SU-DHL-6 (cell line): ENCODE measurements around the gene JMY.
A peak's percentile ranks its signal among the peaks of the same experiment; 100 is the strongest.

Source experiments
- H2AFZ ChIP-seq: fragments of 200-600 bp; sonication (generic); 2 replicates; pipeline ENCODE4 v1.6.1; 2014; ENCODE audit warnings: low read depth, mild to moderate bottlenecking, moderate library complexity, mixed read lengths, antibody characterized with exemption, low read length; ENCODE audit not compliant: severe bottlenecking
- H3F3A ChIP-seq: fragments of 200-600 bp; shearing (Covaris generic); 2 replicates; pipeline ENCODE4 v1.6.0; 2016; ENCODE audit warnings: antibody characterized with exemption, mild to moderate bottlenecking; ENCODE audit not compliant: insufficient read depth
- H3K27ac ChIP-seq: fragments of 200-600 bp; sonication (generic); 2 replicates; pipeline ENCODE4 v1.5.1; 2016; ENCODE audit warnings: low read depth, mild to moderate bottlenecking, low read length, moderate library complexity, mixed read lengths
- H3K27me3 ChIP-seq: fragments of 200-600 bp; sonication (generic), shearing (Covaris generic); 2 replicates; pipeline ENCODE4 v1.6.0; 2014; ENCODE audit warnings: mild to moderate bottlenecking, low read length
- H3K36me3 ChIP-seq: fragments of 200-600 bp; sonication (generic); 2 replicates; pipeline ENCODE4 v1.6.1; 2014; ENCODE audit warnings: mild to moderate bottlenecking, low read length, mixed read lengths
- H3K4me2 ChIP-seq: fragments of 300-600, 200-600 bp; shearing (Covaris generic), sonication (generic); 2 replicates; pipeline ENCODE4 v1.6.0; 2014; ENCODE audit warnings: low read length, low read depth, mild to moderate bottlenecking; ENCODE audit not compliant: poor library complexity, severe bottlenecking
- H3K4me3 ChIP-seq: fragments of 200-600 bp; sonication (generic); 2 replicates; pipeline ENCODE4 v1.5.1; 2014; ENCODE audit warnings: antibody characterized with exemption, low read length, mild to moderate bottlenecking, mixed read lengths; ENCODE audit not compliant: insufficient read depth, poor library complexity, severe bottlenecking
- H3K79me2 ChIP-seq: fragments of 200-600 bp; sonication (generic); 2 replicates; pipeline ENCODE4 v1.6.1; 2014; ENCODE audit warnings: mild to moderate bottlenecking, low read length, moderate library complexity; ENCODE audit not compliant: insufficient read depth
- H3K9ac ChIP-seq: fragments of 200-600 bp; sonication (generic); 2 replicates; pipeline ENCODE4 v1.7.0; 2014; ENCODE audit warnings: mild to moderate bottlenecking, low read length
- H3K9me2 ChIP-seq: fragments of 200-600 bp; sonication (generic); replicated peaks from 2 replicates; pipeline ENCODE4 v1.6.1; 2014; ENCODE audit warnings: low read length; ENCODE audit not compliant: insufficient read depth
- H3K9me3 ChIP-seq: fragments of 200-600 bp; sonication (generic); 2 replicates; pipeline ENCODE4 v1.6.1; 2014; ENCODE audit warnings: low read length, mixed read lengths; ENCODE audit not compliant: insufficient read depth
- H4K20me1 ChIP-seq: fragments of 200-600 bp; sonication (generic); 2 replicates; pipeline ENCODE4 v1.6.1; 2014; ENCODE audit warnings: low read depth, mild to moderate bottlenecking, antibody characterized with exemption, low read length, moderate library complexity, mixed read lengths
- CTCF ChIP-seq: fragments of 200-600 bp; sonication (generic); IDR thresholded peaks from one replicate; pipeline ENCODE4 v1.5.1; 2017; ENCODE audit warnings: antibody characterized with exemption, mild to moderate bottlenecking, low read length, moderate library complexity; ENCODE audit not compliant: insufficient read depth, poor library complexity, severe bottlenecking
- EZH2phosphoT487 ChIP-seq: fragments of 200-600 bp; sonication (generic), shearing (Covaris generic); conservative IDR thresholded peaks from 2 replicates; pipeline ENCODE4 v1.6.1; 2018; ENCODE audit warnings: mild to moderate bottlenecking, antibody characterized with exemption, low read length, moderate library complexity, mixed read lengths

JMY gene

GRCh38 chr5:79236970-79237739 is 1.2 kb downstream of the JMY start:
- TF ChIP-seq EZH2phosphoT487: no peak
- TF ChIP-seq CTCF: no peak
- Histone ChIP-seq H3K9me3 (no peaks in the 10 kb centered on the region), H3K4me3 (peak overlapping the region; percentile 61), H4K20me1 (no peaks in the 10 kb centered on the region), H3F3A (peaks cover 10% of the 10 kb centered on the region), H2AFZ (peak overlapping the region; percentile 86), H3K27ac (no peak overlapping the region), H3K27me3 (no peaks in the 10 kb centered on the region), H3K79me2 (no peaks in the 10 kb centered on the region), H3K36me3 (no peaks in the 10 kb centered on the region), H3K9me2 (no peaks in the 10 kb centered on the region), H3K9ac (peak overlapping the region; percentile 59), H3K4me2 (peak overlapping the region; percentile 67)

- Histone ChIP-seq H3K9me3 (no peaks in the 10 kb centered on the region), H4K20me1 (no peaks in the 10 kb centered on the region), H3K4me2 (no peak overlapping the region), H3K9ac (no peak overlapping the region), H3K79me2 (no peaks in the 10 kb centered on the region), H3K4me3 (no peak overlapping the region), H3K36me3 (no peaks in the 10 kb centered on the region), H3K9me2 (no peaks in the 10 kb centered on the region), H2AFZ (no peak overlapping the region), H3F3A (peaks cover 10% of the 10 kb centered on the region), H3K27ac (no peak overlapping the region), H3K27me3 (no peaks in the 10 kb centered on the region)
- TF ChIP-seq CTCF: no peak
- TF ChIP-seq EZH2phosphoT487: no peak
These were observed 2.0 kb downstream of the JMY start for GRCh38 chr5:79237740-79238560.

GRCh38 chr5:79240561-79240960 is 4.6 kb downstream of the JMY start:
- no peaks in the 10 kb centered on the region for H3K9me2 ChIP-seq
- H3K79me2 ChIP-seq: no peaks in the 10 kb centered on the region
- H3F3A ChIP-seq: peaks cover 1% of the 10 kb centered on the region; the same call in 1 of the 2 replicates
- no peaks in the 10 kb centered on the region for H3K36me3 ChIP-seq
- no peak overlapping the region for H3K4me2 ChIP-seq
- no peaks in the 10 kb centered on the region for H3K9me3 ChIP-seq
- H4K20me1 ChIP-seq: no peaks in the 10 kb centered on the region
- no peak overlapping the region for H3K27ac ChIP-seq
- no peak overlapping the region for H2AFZ ChIP-seq
- no peaks in the 10 kb centered on the region for H3K27me3 ChIP-seq
- no peak overlapping the region for H3K4me3 ChIP-seq
- no peak for TF ChIP-seq CTCF
- TF ChIP-seq EZH2phosphoT487: no peak
- no peak overlapping the region for H3K9ac ChIP-seq
